ENCODE results near the gene ISCU.
"Not testable (repeated sequence)": the region's sequence is repeated elsewhere in the genome, so short reads cannot be mapped to it uniquely, and the experiment has no call there.

Gene ISCU

DNA sequence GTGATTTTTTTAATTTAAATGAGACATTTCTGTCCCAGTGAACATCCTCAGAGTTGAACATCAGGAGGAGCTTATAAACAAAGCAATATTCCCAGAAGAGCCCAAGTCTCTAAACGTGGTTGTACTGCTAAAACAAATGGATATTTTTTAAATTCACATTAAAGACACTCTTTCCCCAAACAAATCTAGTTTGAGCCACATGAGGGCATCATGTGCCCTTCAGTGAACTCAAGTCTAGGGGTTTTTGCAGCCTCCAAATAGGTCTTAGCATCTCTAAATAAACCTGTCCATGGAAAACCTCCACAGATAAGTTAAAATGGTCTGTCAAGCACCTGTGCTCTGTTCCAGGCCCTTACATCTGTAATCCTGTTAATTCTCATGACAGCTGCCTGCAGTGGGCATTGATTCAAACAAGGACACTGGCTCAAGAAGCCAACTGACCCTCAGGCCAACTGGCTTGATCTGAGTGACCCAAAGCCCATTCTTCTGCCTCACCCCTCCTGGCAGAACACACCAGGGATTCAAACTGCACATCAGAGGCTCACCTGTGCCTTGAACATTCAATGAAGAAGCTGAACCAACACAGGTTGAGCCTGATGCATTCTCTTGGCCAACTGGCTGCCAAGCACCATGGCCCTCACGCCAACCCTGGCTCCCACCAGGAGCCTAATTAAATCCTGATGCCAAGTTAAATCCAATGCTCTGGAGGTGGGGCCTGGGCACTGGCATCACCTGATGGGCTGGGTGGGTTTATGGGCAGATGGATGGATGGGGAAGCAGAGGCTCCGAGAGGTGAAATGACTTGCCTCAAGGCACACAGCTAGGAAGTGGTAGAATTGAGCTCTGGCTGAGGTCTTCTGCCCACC is 8.6 kb downstream of the ISCU start:
- peak; percentile 76 for DNase-seq (ENCODE audit: low read depth)
- H3K4me3 ChIP-seq (ENCODE audit: low read depth, low read length) = no peak overlapping the region
- TF ChIP-seq, protein P1, sequence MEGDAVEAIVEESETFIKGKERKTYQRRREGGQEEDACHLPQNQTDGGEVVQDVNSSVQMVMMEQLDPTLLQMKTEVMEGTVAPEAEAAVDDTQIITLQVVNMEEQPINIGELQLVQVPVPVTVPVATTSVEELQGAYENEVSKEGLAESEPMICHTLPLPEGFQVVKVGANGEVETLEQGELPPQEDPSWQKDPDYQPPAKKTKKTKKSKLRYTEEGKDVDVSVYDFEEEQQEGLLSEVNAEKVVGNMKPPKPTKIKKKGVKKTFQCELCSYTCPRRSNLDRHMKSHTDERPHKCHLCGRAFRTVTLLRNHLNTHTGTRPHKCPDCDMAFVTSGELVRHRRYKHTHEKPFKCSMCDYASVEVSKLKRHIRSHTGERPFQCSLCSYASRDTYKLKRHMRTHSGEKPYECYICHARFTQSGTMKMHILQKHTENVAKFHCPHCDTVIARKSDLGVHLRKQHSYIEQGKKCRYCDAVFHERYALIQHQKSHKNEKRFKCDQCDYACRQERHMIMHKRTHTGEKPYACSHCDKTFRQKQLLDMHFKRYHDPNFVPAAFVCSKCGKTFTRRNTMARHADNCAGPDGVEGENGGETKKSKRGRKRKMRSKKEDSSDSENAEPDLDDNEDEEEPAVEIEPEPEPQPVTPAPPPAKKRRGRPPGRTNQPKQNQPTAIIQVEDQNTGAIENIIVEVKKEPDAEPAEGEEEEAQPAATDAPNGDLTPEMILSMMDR (conservative IDR thresholded peaks at IDR 0.05; ENCODE audit: low read depth, low read length) = peak; percentile 57

GRCh38 chr12:108571609-108572165 is 9.3 kb downstream of the ISCU start:
- DNase-seq (ENCODE audit: low read depth) = no peak
- no peak overlapping the region for H3K4me3 ChIP-seq (ENCODE audit: low read depth, low read length)
- TF ChIP-seq, protein P1 (conservative IDR thresholded peaks at IDR 0.05; ENCODE audit: low read depth, low read length) = no peak

DNA sequence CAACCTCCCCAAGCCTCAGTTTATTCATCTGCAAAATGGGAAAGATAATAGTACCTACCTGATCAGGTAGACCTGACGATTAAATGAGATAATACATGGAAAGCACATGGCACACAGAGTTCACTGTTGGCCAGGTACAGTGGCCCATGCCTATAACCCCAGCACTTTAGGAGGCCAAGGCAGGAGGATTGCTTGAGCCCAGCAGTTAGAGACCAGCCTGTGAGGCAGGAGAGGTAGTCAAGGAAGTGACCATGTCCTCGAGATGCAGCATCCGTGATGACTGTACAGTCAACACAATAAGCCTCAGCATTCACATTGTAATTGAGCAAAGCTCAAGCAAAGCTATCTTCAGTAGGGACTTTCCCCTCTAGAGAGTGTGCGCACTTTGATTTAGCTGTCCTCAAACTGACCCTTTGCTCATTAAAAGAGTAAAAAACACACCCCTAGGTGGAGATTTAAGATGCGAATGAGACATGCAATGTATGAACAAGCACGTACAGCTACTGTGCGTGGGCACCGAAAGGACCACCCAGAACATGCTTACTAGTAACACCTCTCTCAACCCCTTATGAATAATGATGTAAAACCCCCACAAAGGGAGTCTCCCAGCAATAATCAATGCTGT is 9.9 kb downstream of the ISCU start:
- DNase-seq (ENCODE audit: low read depth) = no peak
- TF ChIP-seq, protein P1 (conservative IDR thresholded peaks at IDR 0.05; ENCODE audit: low read depth, low read length) = no peak

GRCh38 chr12:108573317-108573716 is 10.9 kb downstream of the ISCU start:
- no peak for DNase-seq (ENCODE audit: low read depth)
- TF ChIP-seq, protein P1 (conservative IDR thresholded peaks at IDR 0.05; ENCODE audit: low read depth, low read length) = no peak
- H3K4me3 ChIP-seq (ENCODE audit: low read depth, low read length) = no peak overlapping the region

More for the DNA sequence above, 9.9 kb downstream of the ISCU start:
- no peak overlapping the region for H3K4me3 ChIP-seq (ENCODE audit: low read depth, low read length)

DNA sequence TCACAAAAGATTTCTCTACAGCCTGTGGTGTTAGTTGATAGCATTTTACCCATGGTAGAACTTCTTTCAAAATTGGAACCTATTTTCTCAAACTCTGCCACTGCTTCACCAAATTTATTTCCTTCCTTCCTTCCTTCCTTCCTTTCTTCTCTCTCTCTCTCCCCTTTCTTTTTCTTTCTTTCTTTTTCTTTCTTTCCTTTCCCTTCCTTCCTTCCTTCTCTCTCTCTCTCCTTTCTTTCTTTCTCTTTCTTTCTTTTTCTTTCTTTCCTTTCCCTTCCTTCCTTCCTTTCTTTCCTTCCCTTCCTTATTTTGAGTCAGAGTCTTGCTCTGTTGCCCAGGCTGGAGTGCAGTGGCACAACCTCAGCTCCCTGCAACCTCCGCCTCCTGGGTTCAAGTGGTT is 11.9 kb downstream of the ISCU start:
- not testable (repeated sequence) for H3K4me3 ChIP-seq (ENCODE audit: low read depth, low read length); DNase-seq (ENCODE audit: low read depth)

- no peak overlapping the region for H3K4me3 ChIP-seq (ENCODE audit: low read depth, low read length)
- DNase-seq (ENCODE audit: low read depth) = no peak
- TF ChIP-seq, protein P1 (conservative IDR thresholded peaks at IDR 0.05; ENCODE audit: low read depth, low read length) = no peak
Observed at GRCh38 chr12:108575199-108575912, 13.0 kb downstream of the ISCU start.

- no peak overlapping the region for H3K4me3 ChIP-seq (ENCODE audit: low read depth, low read length)
- TF ChIP-seq, protein P1 (conservative IDR thresholded peaks at IDR 0.05; ENCODE audit: low read depth, low read length) = no peak
- DNase-seq (ENCODE audit: low read depth) = peak; percentile 36
Observed at GRCh38 chr12:108576660-108577234, 14.4 kb downstream of the ISCU start.

Measured in choroid plexus epithelial cell (primary cell).